HepG2 (cell line): ENCODE data around the gene EDAR.

Source experiments
- HNF4G ChIP-seq, 2 experiments: sonication (generic) in 1 of 2; formaldehyde crosslinking in 1 of 2; IDR thresholded peaks; 2 replicates each; pipeline versions ENCODE4 v1.4.0 to v1.6.1; 2011 to 2020; ENCODE audit warnings: borderline replicate concordance in 2 of 2, low read depth in 2 of 2, mild to moderate bottlenecking in 2 of 2, low read length in 1 of 2, missing genetic modification reagents in 1 of 2, moderate library complexity in 1 of 2
- PRPF4 ChIP-seq: fragments of 200-400 bp; formaldehyde crosslinking; IDR thresholded peaks from 2 replicates; pipeline ENCODE4 v1.6.1; 2016; ENCODE audit warnings: low read length, low read depth; ENCODE audit not compliant: poor library complexity, severe bottlenecking
- SP1 ChIP-seq, 2 experiments: fragments of 450-650 bp in 1 of 2; sonication (generic) in 1 of 2; formaldehyde crosslinking in 1 of 2; IDR thresholded peaks; 2 replicates each; pipeline versions ENCODE4 v1.4.0 to v1.6.1; 2016 to 2020; ENCODE audit warnings: missing genetic modification reagents in 1 of 2
- SRF ChIP-seq: IDR thresholded peaks from 2 replicates; pipeline ENCODE4 v1.6.1; 2011; ENCODE audit warnings: mild to moderate bottlenecking, low read depth, low read length, moderate library complexity
- ZSCAN30 ChIP-seq: sonication (generic); formaldehyde crosslinking; IDR thresholded peaks from 2 replicates; pipeline ENCODE4 v1.5.0; 2020; ENCODE audit warnings: mild to moderate bottlenecking, missing genetic modification reagents
- ZZZ3 ChIP-seq: sonication (generic); formaldehyde crosslinking; IDR thresholded peaks from 2 replicates; pipeline ENCODE4 v1.4.0; 2020; ENCODE audit warnings: missing genetic modification reagents, mild to moderate bottlenecking, borderline replicate concordance

DNA sequence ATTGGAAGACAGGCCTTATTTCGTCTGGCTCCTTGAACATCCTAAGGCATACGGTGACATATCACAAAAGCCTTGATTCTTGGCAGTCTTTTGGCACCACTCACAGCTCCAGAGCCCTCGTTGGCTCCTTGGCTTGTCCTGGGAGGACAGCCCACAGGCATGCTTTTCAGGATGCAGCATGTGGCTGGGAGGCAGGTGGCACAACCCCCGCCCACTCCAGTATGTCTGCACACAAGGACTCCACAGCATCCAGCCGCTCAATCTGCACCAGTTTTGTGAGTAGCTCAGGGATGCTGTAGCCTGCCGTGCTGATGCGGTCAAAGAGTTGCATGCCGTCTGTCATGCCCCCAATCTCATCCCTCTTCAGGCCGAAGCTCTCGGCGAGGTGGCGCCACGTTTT lies 92.3 kb downstream of the EDAR start:
- no peak for TF ChIP-seq ZZZ3 (CRISPR knock-in tag)
- TF ChIP-seq SP1 (IDR thresholded peaks at IDR 0.05), result no peak
- TF ChIP-seq SP1 (CRISPR knock-in tag; IDR thresholded peaks at IDR 0.05), result no peak
- no peak for TF ChIP-seq SRF
- TF ChIP-seq ZSCAN30 (CRISPR knock-in tag), result no peak
- no peak for TF ChIP-seq PRPF4
- TF ChIP-seq HNF4G (IDR thresholded peaks at IDR 0.05; ENCODE audit: borderline replicate concordance, low read depth, low read length), result no peak
- TF ChIP-seq HNF4G (CRISPR knock-in tag; IDR thresholded peaks at IDR 0.05; ENCODE audit: borderline replicate concordance, low read depth), result no peak
